C4-2B (cell line): ENCODE results near the gene PPIF.

Experiments used
- H3K27ac ChIP-seq: fragments of 450-650 bp; 2 replicates; pipeline ENCODE4 v1.5.1; 2017
- CTCF ChIP-seq: fragments of 450-650 bp; conservative IDR thresholded peaks from 2 replicates; pipeline ENCODE4 v1.5.1; 2017; ENCODE audit warnings: mild to moderate bottlenecking
- ZFX ChIP-seq: fragments of 450-650 bp; IDR thresholded peaks from 2 replicates; pipeline ENCODE4 v1.6.1; 2017

The PPIF gene

DNA sequence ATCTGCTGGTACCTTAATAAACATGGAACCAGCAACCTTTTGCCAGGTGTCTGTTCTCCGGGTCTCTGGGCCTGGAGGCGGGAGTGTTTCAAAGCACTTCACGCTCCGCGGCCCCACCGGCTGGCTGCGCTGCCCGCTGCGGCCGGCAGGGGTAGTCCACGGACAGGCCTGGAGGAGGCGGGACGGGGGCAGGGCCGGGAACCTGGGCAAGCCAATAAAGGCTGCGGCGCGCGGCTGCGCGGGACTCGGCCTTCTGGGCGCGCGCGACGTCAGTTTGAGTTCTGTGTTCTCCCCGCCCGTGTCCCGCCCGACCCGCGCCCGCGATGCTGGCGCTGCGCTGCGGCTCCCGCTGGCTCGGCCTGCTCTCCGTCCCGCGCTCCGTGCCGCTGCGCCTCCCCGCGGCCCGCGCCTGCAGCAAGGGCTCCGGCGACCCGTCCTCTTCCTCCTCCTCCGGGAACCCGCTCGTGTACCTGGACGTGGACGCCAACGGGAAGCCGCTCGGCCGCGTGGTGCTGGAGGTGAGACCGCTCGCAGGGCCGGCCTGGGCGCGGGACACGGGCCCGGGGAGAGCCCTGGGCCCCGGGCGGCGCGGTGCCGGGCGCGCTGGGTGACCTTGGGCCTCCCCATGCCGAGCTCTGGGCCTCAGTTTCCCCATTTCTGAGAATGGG, at the start of gene PPIF:
PPIF (plus strand) TSS at position 244 of the 668 bp plus-strand sequence; CDS start at position 324, 80 bp downstream.
- H3K27ac ChIP-seq, result peak within 1 kb of the TSS; percentile 99

GRCh38 chr10:79298403-79299244, 48.6 kb upstream of the PPIF start:
- no peak overlapping the region for H3K27ac ChIP-seq
- no peak for TF ChIP-seq ZFX
- TF ChIP-seq CTCF, result no peak

More for the DNA sequence above, at the start of gene PPIF:
- TF ChIP-seq ZFX, result peak; percentile 78; the same call in 1 of the 2 replicates
- TF ChIP-seq CTCF, result peak; percentile 98

DNA sequence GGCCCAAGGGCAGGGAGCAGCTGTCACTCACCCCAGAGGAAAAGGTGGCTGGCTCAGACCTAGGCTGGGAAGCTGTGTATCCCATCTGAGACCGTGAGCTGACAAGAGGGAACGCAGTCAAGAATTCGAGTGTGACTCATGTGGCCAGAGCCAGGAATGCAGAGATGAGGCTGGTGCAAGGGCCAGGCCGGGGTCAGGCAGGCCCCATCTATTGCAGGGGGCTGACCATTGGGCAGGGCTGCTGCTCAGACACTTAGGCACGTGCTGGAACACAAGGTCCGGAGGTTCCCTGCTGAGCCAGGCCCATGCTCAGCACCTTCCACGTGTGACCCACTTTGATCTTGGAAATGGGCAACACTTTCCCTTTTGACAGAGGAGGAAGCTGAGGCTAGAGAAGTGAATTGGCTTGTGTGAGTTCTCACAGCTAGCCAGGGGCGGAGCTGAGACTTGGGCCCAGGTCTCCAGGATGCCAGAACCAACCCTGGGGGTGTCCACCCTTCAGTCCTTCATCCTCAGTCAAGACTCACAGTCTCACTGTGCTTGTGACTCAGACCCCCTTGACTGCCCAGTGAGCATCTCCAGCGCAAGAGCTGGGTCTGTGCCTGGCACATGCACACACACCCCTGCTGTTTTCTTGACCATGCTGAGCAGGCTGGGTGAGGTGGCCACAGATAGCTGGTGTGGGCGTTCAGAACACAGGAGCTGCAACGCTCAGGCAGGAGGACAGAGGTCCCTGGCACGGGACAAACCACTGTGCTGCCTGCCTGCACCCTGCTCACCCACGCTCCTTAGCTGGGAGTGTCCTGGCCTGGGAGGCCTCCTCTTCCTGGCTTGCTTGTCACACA, 47.6 kb upstream of the PPIF start:
- no peak for TF ChIP-seq CTCF
- no peak for TF ChIP-seq ZFX

DNA sequence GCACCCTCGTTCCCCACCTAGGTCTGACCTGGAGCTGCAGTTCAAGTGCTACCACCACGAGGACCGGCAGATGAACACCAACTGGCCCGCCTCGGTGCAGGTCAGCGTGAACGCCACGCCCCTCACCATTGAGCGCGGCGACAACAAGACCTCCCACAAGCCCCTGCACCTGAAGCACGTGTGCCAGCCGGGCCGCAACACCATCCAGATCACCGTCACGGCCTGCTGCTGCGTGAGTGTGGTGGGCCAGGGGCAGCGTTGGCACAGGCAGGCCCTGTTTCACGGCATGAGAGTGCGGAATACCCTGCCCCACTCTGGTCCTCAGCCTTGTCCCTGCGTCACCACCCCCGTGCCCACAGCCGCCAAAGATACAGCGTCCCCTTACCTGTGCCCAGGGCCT, 46.6 kb upstream of the PPIF start:
- H3K27ac ChIP-seq, result no peak overlapping the region
- TF ChIP-seq ZFX, result no peak
- no peak for TF ChIP-seq CTCF

More for the DNA sequence above, 47.6 kb upstream of the PPIF start:
- no peak overlapping the region for H3K27ac ChIP-seq

- no peak for TF ChIP-seq ZFX
- no peak for TF ChIP-seq CTCF
- H3K27ac ChIP-seq, result no peak overlapping the region
These were observed 45.3 kb upstream of the PPIF start for GRCh38 chr10:79301754-79302530.

- H3K27ac ChIP-seq, result no peak overlapping the region
- TF ChIP-seq CTCF, result no peak
- no peak for TF ChIP-seq ZFX
These were observed 43.4 kb upstream of the PPIF start for GRCh38 chr10:79303631-79304478.
